Measurements from ENCODE around the gene SRF.
"Not testable (repeated sequence)": the region's sequence is repeated elsewhere in the genome, so short reads cannot be mapped to it uniquely, and the experiment has no call there.

The SRF gene

GRCh38 chr6:43170931-43171706, at the start of gene SRF:
Gene SRF, plus strand, starts transcription at chr6:43171269. Its CDS starts 388 bp downstream, at chr6:43171657.
- peak; percentile 97 to 98 for DNase-seq (ENCODE audit: low read depth in 2 of 2)

DNA sequence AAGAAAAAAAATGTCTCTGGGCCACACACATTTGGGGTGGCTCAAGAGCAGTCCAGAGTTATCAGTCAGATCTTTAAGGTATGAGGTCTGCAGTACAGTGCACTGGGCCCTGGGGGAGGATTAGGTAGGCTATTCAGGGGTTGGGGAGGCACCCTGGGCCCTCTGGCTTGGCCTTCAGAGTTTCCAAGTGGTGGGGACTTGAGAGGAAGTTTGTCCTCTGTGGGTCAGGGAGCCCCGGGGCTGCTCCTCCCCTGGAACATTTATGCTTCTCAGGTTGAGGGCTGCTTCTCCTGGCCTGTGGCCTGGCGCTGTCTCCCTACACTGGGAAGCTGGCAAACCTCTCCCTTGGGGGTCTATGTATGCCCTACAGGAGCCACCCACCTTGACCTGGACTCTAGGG, 48.9 kb upstream of the SRF start:
- no peak for DNase-seq (ENCODE audit: low read depth in 2 of 2)

DNA sequence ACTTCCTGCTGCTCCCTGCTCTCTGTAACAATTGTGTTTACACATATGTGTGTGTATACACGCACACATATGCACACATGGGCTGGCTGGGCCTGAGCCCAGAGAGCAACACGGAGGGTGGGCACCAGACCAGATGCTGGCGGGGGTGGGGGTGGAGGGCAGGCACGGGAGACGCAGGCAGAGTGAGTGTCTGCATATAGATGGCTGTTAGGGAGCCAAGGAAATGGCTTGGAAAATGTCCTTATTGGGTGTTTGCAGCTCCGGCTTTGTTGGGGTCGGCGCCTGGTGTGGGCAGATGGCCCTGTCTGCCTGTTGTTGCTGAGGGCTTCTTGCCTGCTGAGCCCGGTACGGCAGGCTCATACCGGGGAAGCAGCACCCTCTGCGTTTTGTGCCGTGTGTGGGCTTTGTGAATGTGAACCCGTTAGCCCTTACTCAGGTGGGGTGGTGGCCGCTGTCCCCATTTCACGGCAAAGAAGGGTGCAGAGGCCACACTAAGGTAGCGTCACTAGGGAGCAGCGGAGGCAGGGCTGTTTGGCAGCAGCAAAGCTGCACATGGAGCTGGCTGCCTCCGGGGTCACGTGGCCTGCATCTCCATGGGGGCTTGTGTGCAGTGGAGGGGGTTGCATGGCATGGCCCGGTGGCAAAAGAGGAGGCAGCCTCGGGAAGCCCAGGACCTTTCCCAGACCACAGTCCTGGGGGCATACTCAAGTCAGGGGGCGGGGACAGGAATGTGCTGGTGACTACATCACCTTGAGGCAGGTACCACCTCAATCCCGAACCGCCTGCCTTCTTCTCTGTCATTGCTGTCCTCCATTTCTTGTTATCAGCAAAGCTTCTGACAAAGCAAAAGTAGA, 47.4 kb upstream of the SRF start:
- no peak for DNase-seq (ENCODE audit: low read depth in 2 of 2)

GRCh38 chr6:43124481-43124880, 46.6 kb upstream of the SRF start:
- no peak for DNase-seq (ENCODE audit: low read depth in 2 of 2)

DNA sequence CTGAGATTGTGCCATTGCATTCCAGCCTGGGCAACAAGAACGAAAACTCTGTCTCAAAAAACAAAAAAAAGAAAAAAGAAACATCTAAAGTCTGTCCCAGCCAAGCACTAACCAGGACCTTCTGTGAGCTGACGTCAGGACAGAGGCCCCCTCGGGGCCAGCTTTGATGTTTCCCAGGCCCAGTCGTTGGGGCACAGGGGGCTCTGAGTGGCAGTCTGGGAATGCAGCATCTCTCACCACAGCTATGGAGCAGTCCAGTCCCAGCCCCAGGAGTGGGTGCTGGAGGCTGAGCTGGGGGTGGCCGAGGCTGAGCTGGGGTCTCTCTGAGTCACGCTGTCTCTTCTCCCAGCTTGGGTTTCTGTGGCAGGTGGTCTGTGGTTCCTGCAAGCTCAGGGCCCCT, 46.0 kb upstream of the SRF start:
- no peak for DNase-seq (ENCODE audit: low read depth in 2 of 2)

- no peak for DNase-seq (ENCODE audit: low read depth in 2 of 2)
Measured at GRCh38 chr6:43125555-43125954, 45.5 kb upstream of the SRF start.

GRCh38 chr6:43127180-43127579, 43.9 kb upstream of the SRF start:
- DNase-seq (ENCODE audit: low read depth in 2 of 2), result no peak

DNA sequence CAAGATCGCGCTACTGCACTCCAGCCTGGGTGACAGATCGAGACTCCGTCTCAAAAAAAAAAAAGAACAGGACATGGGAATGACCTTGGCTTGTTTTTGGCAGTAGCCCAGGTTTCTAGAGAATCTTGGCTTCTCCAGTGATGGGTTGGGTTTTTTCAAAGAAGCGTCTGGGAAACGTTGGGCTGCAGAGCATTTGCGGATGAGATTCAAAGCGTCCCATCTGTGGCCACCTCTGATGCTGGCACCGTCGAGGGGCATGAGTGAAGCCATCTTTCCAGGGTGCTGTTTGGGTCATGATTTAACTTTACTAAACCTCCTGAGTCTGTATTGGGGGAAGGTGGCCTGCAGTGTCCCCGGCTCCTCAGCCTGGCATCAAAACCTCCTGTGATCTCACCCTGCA, 43.2 kb upstream of the SRF start:
- no peak for DNase-seq (ENCODE audit: low read depth in 2 of 2)

- no peak for DNase-seq (ENCODE audit: low read depth in 2 of 2)
Measured at GRCh38 chr6:43128926-43129325, 42.1 kb upstream of the SRF start.

GRCh38 chr6:43129434-43130194, 41.5 kb upstream of the SRF start:
- no peak for DNase-seq (ENCODE audit: low read depth in 2 of 2)

DNA sequence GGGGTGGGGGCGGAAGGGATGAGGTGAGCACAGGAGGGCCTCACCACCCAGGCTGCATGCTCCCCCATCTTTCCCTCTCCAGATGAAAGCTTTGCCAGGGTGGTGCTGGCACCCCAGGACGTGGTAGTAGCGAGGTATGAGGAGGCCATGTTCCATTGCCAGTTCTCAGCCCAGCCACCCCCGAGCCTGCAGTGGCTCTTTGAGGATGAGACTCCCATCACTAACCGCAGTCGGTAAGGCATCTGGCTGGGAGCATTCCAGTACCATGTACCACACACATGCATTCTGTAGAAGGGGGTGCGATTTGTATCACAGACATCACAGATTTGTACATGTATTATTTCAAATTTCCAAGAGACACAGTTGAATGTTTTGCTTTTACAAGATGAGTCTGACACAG, 40.6 kb upstream of the SRF start:
- DNase-seq (ENCODE audit: low read depth in 2 of 2), result no peak

DNA sequence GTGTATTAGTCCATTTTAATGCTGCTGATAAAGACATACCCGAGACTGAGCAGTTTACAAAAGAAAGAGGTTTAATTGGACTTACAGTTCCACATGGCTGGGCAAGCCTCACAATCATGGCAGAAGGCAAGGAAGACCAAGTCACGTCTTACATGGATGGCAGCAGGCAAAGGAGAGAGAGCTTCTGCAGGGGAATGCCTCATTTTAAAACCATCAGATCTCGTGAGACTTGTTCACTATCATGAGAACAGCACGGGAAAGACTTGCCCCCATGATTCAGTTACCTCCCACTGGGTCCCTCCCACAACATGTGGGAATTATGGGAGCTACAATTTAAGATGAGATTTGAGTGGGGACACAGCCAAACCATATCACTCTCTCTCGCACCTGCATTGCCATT, 39.7 kb upstream of the SRF start:
- DNase-seq (ENCODE audit: low read depth in 2 of 2), result not testable (repeated sequence)

DNA sequence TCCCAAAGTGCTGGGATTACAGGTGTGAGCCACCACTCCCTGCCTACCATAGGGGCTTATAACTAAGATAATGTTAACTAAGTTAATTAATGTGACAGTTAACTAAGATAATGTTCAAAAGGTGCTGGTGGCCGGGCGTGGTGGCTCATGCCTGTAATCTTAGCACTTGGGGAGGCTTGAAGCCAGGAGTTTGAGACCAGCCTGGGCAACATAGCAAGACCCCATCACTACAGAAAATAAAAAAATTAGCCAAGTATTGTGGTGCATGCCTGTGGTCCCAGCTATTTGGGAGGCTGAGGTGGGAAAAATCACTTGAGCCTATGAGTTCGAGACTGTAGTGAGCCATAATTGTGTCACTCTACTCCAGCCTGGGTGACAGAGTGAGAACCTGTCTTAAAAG, 32.8 kb upstream of the SRF start:
- DNase-seq (ENCODE audit: low read depth in 2 of 2), result no peak

- not testable (repeated sequence) for DNase-seq (ENCODE audit: low read depth in 2 of 2)
Measured at GRCh38 chr6:43139973-43140372, 31.1 kb upstream of the SRF start.

DNA sequence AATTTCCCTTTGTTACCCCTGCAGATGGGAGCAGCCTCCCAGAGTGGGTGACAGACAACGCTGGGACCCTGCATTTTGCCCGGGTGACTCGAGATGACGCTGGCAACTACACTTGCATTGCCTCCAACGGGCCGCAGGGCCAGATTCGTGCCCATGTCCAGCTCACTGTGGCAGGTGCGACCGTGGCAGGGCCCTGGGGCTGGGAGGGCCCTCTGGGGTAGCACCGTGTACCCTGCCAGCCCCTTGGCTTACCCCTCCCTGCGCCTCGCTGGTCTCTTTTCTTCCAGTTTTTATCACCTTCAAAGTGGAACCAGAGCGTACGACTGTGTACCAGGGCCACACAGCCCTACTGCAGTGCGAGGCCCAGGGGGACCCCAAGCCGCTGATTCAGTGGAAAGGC, 29.4 kb upstream of the SRF start:
- DNase-seq (ENCODE audit: low read depth in 2 of 2), result no peak

- DNase-seq (ENCODE audit: low read depth in 2 of 2), result no peak
Measured at GRCh38 chr6:43142101-43142500, 29.0 kb upstream of the SRF start.

GRCh38 chr6:43143235-43144128, 27.6 kb upstream of the SRF start:
- DNase-seq (ENCODE audit: low read depth in 2 of 2), result peak; percentile 64 to 67

DNA sequence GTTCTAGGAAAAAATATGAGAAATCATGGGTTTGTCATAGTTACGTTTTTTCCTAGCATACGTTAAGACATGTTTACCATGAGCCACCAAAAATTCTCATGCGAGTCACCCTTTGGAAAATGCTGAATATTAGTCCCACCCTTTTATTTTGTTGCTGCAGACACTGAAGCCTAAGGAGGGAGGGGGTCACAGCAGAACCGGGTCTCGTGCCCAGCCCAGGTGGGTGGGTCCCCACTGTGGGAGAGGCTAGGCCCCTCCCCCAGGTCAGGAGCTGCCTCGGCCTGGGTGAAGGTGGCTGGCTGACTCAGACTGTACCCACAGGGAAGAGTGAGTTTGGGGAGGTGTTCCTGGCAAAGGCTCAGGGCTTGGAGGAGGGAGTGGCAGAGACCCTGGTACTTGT, 26.2 kb upstream of the SRF start:
- DNase-seq (ENCODE audit: low read depth in 2 of 2), result no peak

- no peak for DNase-seq (ENCODE audit: low read depth in 2 of 2)
Measured at GRCh38 chr6:43146261-43146660, 24.8 kb upstream of the SRF start.

- no peak for DNase-seq (ENCODE audit: low read depth in 2 of 2)
Measured at GRCh38 chr6:43146709-43147688, 24.1 kb upstream of the SRF start.
